Upper lobe of left lung (tissue), 4 donors: ENCODE results near the gene KSR2.

Source experiments
- CTCF ChIP-seq, 6 experiments: fragments of 450-650 bp in 4 of 6; fragments of 200-600 bp in 2 of 6; sonication (generic) in 2 of 6; IDR thresholded peaks; one replicate each; pipeline ENCODE4 v1.5.1; 2016 to 2019; ENCODE audit warnings: antibody characterized with exemption in 6 of 6
- EP300 ChIP-seq, 4 donors: sonication (generic); formaldehyde crosslinking; IDR thresholded peaks; one replicate each; pipeline ENCODE4 v1.5.1; 2017; ENCODE audit warnings: antibody characterized with exemption in 4 of 4, control low read depth in 2 of 4
- POLR2A ChIP-seq, 4 donors: fragments of 450-650 bp; IDR thresholded peaks; one replicate each; pipeline ENCODE4 v1.5.1; 2016 to 2017; ENCODE audit warnings: antibody characterized with exemption in 4 of 4, mild to moderate bottlenecking in 2 of 4
- POLR2AphosphoS5 ChIP-seq, 2 donors: sonication (generic); formaldehyde crosslinking; IDR thresholded peaks; one replicate each; pipeline ENCODE4 v1.5.1; 2017; ENCODE audit warnings: antibody characterized with exemption in 2 of 2

GRCh38 chr12:117970334-117970733 lies 1.5 kb upstream of the KSR2 start:
- TF ChIP-seq CTCF (IDR thresholded peaks at IDR 0.05) (no peak), POLR2A (IDR thresholded peaks at IDR 0.05) (no peak), POLR2AphosphoS5 (IDR thresholded peaks at IDR 0.05) (no peak), EP300 (IDR thresholded peaks at IDR 0.05) (no peak)
